HepG2 (cell line): ENCODE measurements around the gene ENSA. TPM values are rescaled to one million over a fixed set of nuclear protein-coding genes. Genes with fewer than 3 reads are reported as not detected.
"Not testable (repeated sequence)": the region's sequence is repeated elsewhere in the genome, so short reads cannot be mapped to it uniquely, and the experiment has no call there.

ENCODE experiments used
- ATAC-seq: fragments of 200-7000 bp; cut with Tn5 transposase; 3 replicates; pipeline ENCODE4 v1.9.1; 2020; ENCODE audit warnings: mild to moderate bottlenecking, moderate library complexity
- BruUV-seq: library from RNA; stranded (reverse); fragments of 400-500 nt; replicated peaks from 2 replicates; lab custom pipeline; 2021; lab: Mats Ljungman, UMichigan
- CTCF ChIA-PET: fragments of 300-600 bp; formaldehyde crosslinking; extraction: SDS; loops from one replicate; lab custom pipeline; 2021; ENCODE audit warnings: low total read pairs, inconsistent platforms, low intra/inter-chr PET ratio; lab: Yijun Ruan, JAX
- POLR2A ChIA-PET: fragments of 350-600 bp; sonication (Branson Sonifier 250); formaldehyde crosslinking; loops from one replicate; lab custom pipeline; 2020; ENCODE audit warnings: antibody characterized with exemption, inconsistent platforms; lab: Yijun Ruan, JAX
- DNase-seq: peaks from one replicate; pipeline ENCODE4 v3.0.0-alpha.2; 2015; ENCODE audit warnings: low spot score
- FAIRE-seq: peaks from 3 replicates; lab custom pipeline; 2011; peaks lifted over from hg19 to GRCh38; lab: Jason Lieb, UNC
- H2AFZ ChIP-seq: one replicate; pipeline ENCODE4 v1.6.1; 2011; ENCODE audit warnings: low read length, inconsistent platforms
- H3K27ac ChIP-seq: fragments of 300-600 bp; 3 replicates; pipeline ENCODE4 v1.8.0; 2011; ENCODE audit warnings: mixed run types, mild to moderate bottlenecking, mixed read lengths, low read length, inconsistent platforms; ENCODE audit not compliant: insufficient read depth; ENCODE audit errors: extremely low read length
- H3K27me3 ChIP-seq, 2 experiments: fragments of 200-600 bp in 1 of 2; 2 replicates in 1 of 2; 3 replicates in 1 of 2; pipeline versions ENCODE4 v1.6.0 to v1.8.0; 2011; ENCODE audit warnings: low read length in 2 of 2, mild to moderate bottlenecking in 2 of 2, moderate library complexity in 2 of 2, inconsistent platforms in 1 of 2; ENCODE audit not compliant: insufficient read depth in 2 of 2, control insufficient read depth in 1 of 2
- H3K36me3 ChIP-seq, 2 experiments: fragments of 200-600 bp in 1 of 2; replicated peaks in 1 of 2; 2 replicates in 1 of 2; 3 replicates in 1 of 2; pipeline versions ENCODE4 v1.5.1 to v1.8.0; 2011; ENCODE audit warnings: low read length in 2 of 2, inconsistent platforms in 1 of 2; ENCODE audit not compliant: insufficient read depth in 2 of 2, control insufficient read depth in 1 of 2
- H3K4me1 ChIP-seq: 2 replicates; pipeline ENCODE4 v1.5.1; 2012; ENCODE audit warnings: low read length, inconsistent platforms; ENCODE audit not compliant: insufficient read depth
- H3K4me2 ChIP-seq: 2 replicates; pipeline ENCODE4 v1.6.0; 2011; ENCODE audit warnings: low read depth, low read length, inconsistent platforms
- H3K4me3 ChIP-seq, 3 experiments: fragments of 200-600 bp in 1 of 3; sonication (generic), shearing (Covaris generic) in 1 of 3; replicated peaks in 1 of 3; 2 replicates each; pipeline ENCODE4 v1.5.1; 2011 to 2016; ENCODE audit warnings: low read length in 3 of 3, inconsistent platforms in 2 of 3, low read depth in 2 of 3, mild to moderate bottlenecking in 2 of 3, control low read depth in 1 of 3, mixed read lengths in 1 of 3; ENCODE audit not compliant: insufficient read depth in 1 of 3
- H3K79me2 ChIP-seq: one replicate; pipeline ENCODE4 v1.6.1; 2011; ENCODE audit warnings: low read length, inconsistent platforms; ENCODE audit not compliant: insufficient read depth
- H3K9ac ChIP-seq: 2 replicates; pipeline ENCODE4 v1.6.0; 2011; ENCODE audit warnings: mild to moderate bottlenecking, low read depth, low read length, inconsistent platforms; ENCODE audit not compliant: insufficient read depth
- H3K9me3 ChIP-seq: 2 replicates; pipeline ENCODE4 v1.5.1; 2012; ENCODE audit warnings: mild to moderate bottlenecking, low read length
- H4K20me1 ChIP-seq: 2 replicates; pipeline ENCODE4 v1.6.0; 2011; ENCODE audit warnings: inconsistent platforms, mild to moderate bottlenecking, low read length, moderate library complexity; ENCODE audit not compliant: insufficient read depth
- FLYWCH1 ChIP-seq: sonication (generic); formaldehyde crosslinking; IDR thresholded peaks from 2 replicates; pipeline ENCODE4 v1.8.1; 2023; ENCODE audit warnings: mild to moderate bottlenecking, missing genetic modification reagents
- HCFC1 ChIP-seq: fragments of 150-350 bp; IDR thresholded peaks from 2 replicates; pipeline ENCODE4 v1.6.1; 2014; ENCODE audit warnings: low read depth, low read length
- MEIS1 ChIP-seq: sonication (generic); formaldehyde crosslinking; IDR thresholded peaks from 2 replicates; pipeline ENCODE4 v1.9.0; 2021; ENCODE audit warnings: mild to moderate bottlenecking, missing genetic modification reagents, moderate library complexity, borderline replicate concordance
- WGBS: methylation state at CpG from one replicate; pipeline ENCODE4 v1.1.6; 2017; ENCODE audit warnings: low lambda C conversion rate; 5-methylcytosine and 5-hydroxymethylcytosine counted together
- in situ Hi-C: cut with HindIII; loops from 2 replicates; pipeline ENCODE4 v1.10.0; 2017; ENCODE audit warnings: low pct_unique_long_range_greater_than_20kb; ENCODE audit not compliant: extremely low pct_ligation_motif_present
- intact Hi-C: fragments of 100-400 bp; cut with micrococcal nuclease; formaldehyde crosslinking; loops from one replicate; pipeline ENCODE4 v1.10.0; 2022; ENCODE audit not compliant: unreplicated experiment
- polyA plus RNA-seq, 8 experiments: library from polyadenylated mRNA; depleted of rRNA in 3 of 8; stranded (reverse) in 7 of 8; unstranded in 1 of 8; fragments of >200 nt; fragmentation: Illumina TruSeq in 4 of 8; extraction: Trizol in 4 of 8; gene quantifications; 2 replicates each; pipeline versions ENCODE4 v1.2.1 to v1.2.3, GENCODE V29; 2011 to 2016; ENCODE audit warnings: low read depth in 4 of 8, missing spikeins in 1 of 8, mixed read lengths in 1 of 8; ENCODE audit not compliant: insufficient read depth in 1 of 8
- total RNA-seq, 5 experiments: library from RNA; depleted of rRNA; stranded (reverse); fragments of >200 nt; fragmentation: Illumina TruSeq; extraction: Trizol; gene quantifications; 2 replicates each; pipeline ENCODE4 v1.2.3, GENCODE V29; 2016; ENCODE audit warnings: low read depth in 1 of 5

The ENSA gene
- total and polyA plus RNA-seq, 2 of the 13 experiments (the other 11 are each of a cell fraction or from before 2014, with no cell fraction given) = 54.5 to 111 TPM

DNA sequence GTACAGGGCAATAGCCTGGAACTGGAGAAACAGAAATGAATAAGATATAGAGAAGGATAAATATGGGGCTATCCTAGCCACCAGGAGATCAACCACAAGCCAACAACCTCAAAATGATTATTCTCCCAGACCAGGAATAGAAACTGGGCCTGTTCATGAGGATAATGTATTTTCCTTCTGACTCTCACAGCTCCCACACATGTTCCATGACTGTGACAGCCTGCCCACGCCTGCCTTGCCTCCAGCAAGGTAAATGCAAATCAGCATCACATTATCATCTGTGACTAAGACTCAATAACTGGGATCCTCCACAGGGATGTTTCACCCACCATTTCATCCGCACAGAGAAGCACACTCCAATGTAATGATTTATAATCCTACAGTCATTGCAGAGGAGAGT is 3.3 kb downstream of the ENSA start:
- ATAC-seq (no peak), DNase-seq (no peak)
- no TSS peak for BruUV-seq
- Histone ChIP-seq H3K4me1 (peaks cover 41% of the 10 kb centered on the region), H3K4me3 (no peak overlapping the region), H3K36me3 (peaks cover 13 to 55% of the 10 kb centered on the region in 2 experiments), H3K27ac (no peak overlapping the region), H3K79me2 (peaks cover 33% of the 10 kb centered on the region), H3K4me2 (no peak overlapping the region)
- in situ Hi-C loops = loop anchor here (5.0 kb wide), 1 partner anchor 64 kb away; no protein-coding TSS in a partner anchor
- 100% methylated on average over 2 of the region's 2 CpGs for WGBS
- CTCF ChIA-PET = no interaction called here
- TF ChIP-seq HCFC1 (no peak), FLYWCH1 (CRISPR knock-in tag) (no peak), MEIS1 (CRISPR knock-in tag) (no peak)
- TF ChIP-seq, all 625 proteins: peak for 0
- H3K9me3 ChIP-seq = no peaks in the 10 kb centered on the region
- intact Hi-C loops = loop anchor here (10.0 kb wide), 2 partner anchors 69 to 189 kb away; partner anchors contain the start of gene GOLPH3L
- no peak for FAIRE-seq
- H3K9ac ChIP-seq = no peak overlapping the region
- POLR2A ChIA-PET = interaction anchor here (3.7 kb wide), 1 partner anchor 63 kb away, joined by 62 read pairs; no protein-coding TSS in a partner anchor
- no peaks in the 10 kb centered on the region for H4K20me1 ChIP-seq
- no peak overlapping the region for H2AFZ ChIP-seq
- no peaks in the 10 kb centered on the region; a peak in 1 of 5 replicates for H3K27me3 ChIP-seq

DNA sequence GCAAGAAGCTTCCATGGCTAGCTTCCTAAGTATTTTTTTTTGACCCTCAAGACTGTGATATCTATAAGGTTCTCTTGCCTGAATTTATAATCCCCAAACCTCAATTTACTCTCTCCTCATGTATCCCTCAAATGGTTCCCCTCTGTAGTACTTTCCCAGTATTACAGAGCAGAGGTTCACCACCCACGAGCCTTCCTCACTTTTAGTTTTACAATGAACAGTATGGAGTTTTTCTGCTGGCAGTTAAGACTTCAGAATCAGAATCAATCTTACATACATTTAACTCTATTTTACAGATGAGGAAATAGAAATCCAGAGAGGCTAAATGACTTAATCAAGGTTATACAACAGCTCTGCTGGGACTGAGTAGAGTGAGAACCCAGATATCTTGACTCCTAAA is 4.9 kb downstream of the ENSA start:
- H3K27me3 ChIP-seq, H2AFZ ChIP-seq, H3K9ac ChIP-seq, H3K9me3 ChIP-seq, in situ Hi-C loops, FAIRE-seq, H3K4me2 ChIP-seq, H3K4me3 ChIP-seq, CTCF ChIA-PET, DNase-seq, H4K20me1 ChIP-seq, BruUV-seq, ATAC-seq, H3K27ac ChIP-seq: not testable (repeated sequence)
- POLR2A ChIA-PET = interaction anchor here (0.8 to 0.9 kb wide), 2 partner anchors 45 to 63 kb away, joined by 3 to 4 read pairs; partner anchors contain the start of gene MCL1
- H3K36me3 ChIP-seq = peaks cover 16 to 61% of the 10 kb centered on the region in 2 experiments
- intact Hi-C loops = loop anchor here (5.0 to 10.0 kb wide), 3 partner anchors 70 to 190 kb away; partner anchors contain the start of gene GOLPH3L
- peaks cover 30% of the 10 kb centered on the region for H3K79me2 ChIP-seq
- 97% methylated on average over 1 of the region's 1 CpG for WGBS
- peaks cover 42% of the 10 kb centered on the region for H3K4me1 ChIP-seq

DNA sequence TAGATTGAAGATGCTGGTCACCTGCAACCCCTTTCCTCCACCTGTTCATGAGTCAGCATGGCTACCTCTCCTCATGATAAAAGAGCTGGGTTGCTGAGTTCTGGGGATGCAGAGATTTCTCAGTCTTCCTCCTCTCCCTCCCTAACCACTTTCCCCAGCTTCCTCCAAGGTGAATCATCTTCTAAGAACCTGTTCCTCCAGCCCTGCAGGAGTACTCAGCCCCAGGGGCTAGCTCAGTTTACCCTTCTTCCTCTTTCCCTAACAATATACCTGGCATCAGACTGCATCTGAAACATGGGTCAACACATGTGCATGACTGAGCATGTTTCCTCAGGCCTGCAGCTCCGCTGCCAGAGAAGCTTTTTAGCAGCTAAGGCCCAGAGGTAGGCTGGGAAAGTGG is 5.3 kb downstream of the ENSA start:
- Histone ChIP-seq H3K36me3 (peaks cover 17 to 61% of the 10 kb centered on the region in 2 experiments), H3K79me2 (peaks cover 30% of the 10 kb centered on the region), H3K4me1 (peaks cover 46% of the 10 kb centered on the region)
- WGBS = 100% methylated on average over 1 of the region's 1 CpG
- H4K20me1 ChIP-seq, H2AFZ ChIP-seq, H3K4me3 ChIP-seq, CTCF ChIA-PET, H3K27ac ChIP-seq, H3K4me2 ChIP-seq, H3K9me3 ChIP-seq, ATAC-seq, H3K9ac ChIP-seq, FAIRE-seq, in situ Hi-C loops, H3K27me3 ChIP-seq, DNase-seq, BruUV-seq: not testable (repeated sequence)
- POLR2A ChIA-PET = interaction anchor here (0.8 to 0.9 kb wide), 2 partner anchors 45 to 62 kb away, joined by 3 to 4 read pairs; partner anchors contain the start of gene MCL1
- intact Hi-C loops = loop anchor here (5.0 to 10.0 kb wide), 3 partner anchors 71 to 191 kb away; partner anchors contain the start of gene GOLPH3L
